Panc1 (cell line): ENCODE results near the gene RESF1. TPM values are rescaled to one million over a fixed set of nuclear protein-coding genes. Genes with fewer than 3 reads are reported as not detected.

Experiments
- ATAC-seq: fragments of 200-7000 bp; cut with Tn5 transposase; 2 replicates; pipeline ENCODE4 v1.9.1; 2020; ENCODE audit warnings: mild to moderate bottlenecking, moderate library complexity
- BruUV-seq: library from RNA; stranded (reverse); fragments of 400-500 nt; replicated peaks from 2 replicates; lab custom pipeline; 2021; lab: Mats Ljungman, UMichigan
- CTCF ChIA-PET: fragments of 300-600 bp; sonication (Branson Sonifier 250); formaldehyde crosslinking; loops from one replicate; lab custom pipeline; 2022; ENCODE audit warnings: antibody characterized with exemption; lab: Charles Lee
- POLR2A ChIA-PET: fragments of 300-600 bp; sonication (Branson Sonifier 250); formaldehyde crosslinking; loops from one replicate; lab custom pipeline; 2022; ENCODE audit warnings: antibody characterized with exemption; lab: Charles Lee
- DNase-seq: peaks from one replicate; pipeline ENCODE4 v3.0.0-alpha.2; 2010; ENCODE audit warnings: low read depth, low spot score
- H3K27ac ChIP-seq: 2 replicates; pipeline ENCODE4 v1.5.1; 2011; ENCODE audit warnings: mild to moderate bottlenecking, low read length, inconsistent platforms
- H3K27me3 ChIP-seq: fragments of 200-500 bp; sonication (Bioruptor generic); 2 replicates; pipeline ENCODE4 v1.6.0; 2014; ENCODE audit warnings: low read length, inconsistent platforms; ENCODE audit not compliant: control insufficient read depth, insufficient read depth
- H3K36me3 ChIP-seq: fragments of 200-500 bp; sonication (Bioruptor generic); 2 replicates; pipeline ENCODE4 v1.5.1; 2014; ENCODE audit warnings: inconsistent platforms, mild to moderate bottlenecking, low read length, moderate library complexity; ENCODE audit not compliant: control insufficient read depth, insufficient read depth
- H3K4me1 ChIP-seq: 2 replicates; pipeline ENCODE4 v1.5.1; 2011; ENCODE audit warnings: inconsistent platforms, mild to moderate bottlenecking, low read length, moderate library complexity; ENCODE audit not compliant: control insufficient read depth, insufficient read depth
- H3K4me3 ChIP-seq, 2 experiments: 2 replicates each; pipeline ENCODE4 v1.5.1; 2011 to 2012; ENCODE audit warnings: low read depth in 2 of 2, low read length in 2 of 2, mild to moderate bottlenecking in 2 of 2, inconsistent platforms in 1 of 2, moderate library complexity in 1 of 2
- H3K9me3 ChIP-seq: fragments of 200-500 bp; sonication (Bioruptor generic); 2 replicates; pipeline ENCODE4 v1.5.1; 2014; ENCODE audit warnings: low read depth, mild to moderate bottlenecking, inconsistent platforms, low read length, moderate library complexity; ENCODE audit not compliant: control insufficient read depth, insufficient read depth
- POLR2AphosphoS5 ChIP-seq: IDR thresholded peaks from 2 replicates; pipeline ENCODE4 v1.6.1; 2012; ENCODE audit warnings: mild to moderate bottlenecking, low read depth, low read length, moderate library complexity
- SIN3A ChIP-seq: IDR thresholded peaks from 2 replicates; pipeline ENCODE4 v1.6.1; 2012; ENCODE audit warnings: low read depth, mild to moderate bottlenecking, low read length, moderate library complexity, borderline replicate concordance; ENCODE audit not compliant: insufficient read depth
- TCF7L2 ChIP-seq: IDR thresholded peaks from 2 replicates; pipeline ENCODE4 v1.6.1; 2011; ENCODE audit warnings: mild to moderate bottlenecking, low read depth, low read length, inconsistent platforms
- in situ Hi-C: cut with HindIII; loops from 2 replicates; pipeline ENCODE4 v1.10.0; 2016; ENCODE audit warnings: low sequenced_read_pairs, low pct_unique_long_range_greater_than_20kb
- intact Hi-C: fragments of 100-400 bp; cut with micrococcal nuclease; formaldehyde crosslinking; loops from one replicate; pipeline ENCODE4 v1.10.0; 2022; ENCODE audit not compliant: unreplicated experiment
- total RNA-seq: library from RNA; stranded (reverse); gene quantifications from one replicate; pipeline ENCODE4 v1.2.1, GENCODE V29; 2021; ENCODE audit not compliant: unreplicated experiment
- TF ChIP-seq, protein P1 (sequence below): fragments of 450-650 bp; IDR thresholded peaks from 2 replicates; pipeline ENCODE4 v1.5.1; 2017; ENCODE audit warnings: mild to moderate bottlenecking
- TF ChIP-seq, protein P2 (sequence below), 2 experiments: IDR thresholded peaks; 2 replicates each; pipeline ENCODE4 v1.6.1; 2011 to 2012; ENCODE audit warnings: low read depth in 2 of 2, control low read depth in 1 of 2, low read length in 1 of 2, mild to moderate bottlenecking in 1 of 2, moderate library complexity in 1 of 2; ENCODE audit not compliant: insufficient read depth in 1 of 2

Gene RESF1
- total RNA-seq, 1 experiment from 2014 or later: 42.4 TPM

DNA sequence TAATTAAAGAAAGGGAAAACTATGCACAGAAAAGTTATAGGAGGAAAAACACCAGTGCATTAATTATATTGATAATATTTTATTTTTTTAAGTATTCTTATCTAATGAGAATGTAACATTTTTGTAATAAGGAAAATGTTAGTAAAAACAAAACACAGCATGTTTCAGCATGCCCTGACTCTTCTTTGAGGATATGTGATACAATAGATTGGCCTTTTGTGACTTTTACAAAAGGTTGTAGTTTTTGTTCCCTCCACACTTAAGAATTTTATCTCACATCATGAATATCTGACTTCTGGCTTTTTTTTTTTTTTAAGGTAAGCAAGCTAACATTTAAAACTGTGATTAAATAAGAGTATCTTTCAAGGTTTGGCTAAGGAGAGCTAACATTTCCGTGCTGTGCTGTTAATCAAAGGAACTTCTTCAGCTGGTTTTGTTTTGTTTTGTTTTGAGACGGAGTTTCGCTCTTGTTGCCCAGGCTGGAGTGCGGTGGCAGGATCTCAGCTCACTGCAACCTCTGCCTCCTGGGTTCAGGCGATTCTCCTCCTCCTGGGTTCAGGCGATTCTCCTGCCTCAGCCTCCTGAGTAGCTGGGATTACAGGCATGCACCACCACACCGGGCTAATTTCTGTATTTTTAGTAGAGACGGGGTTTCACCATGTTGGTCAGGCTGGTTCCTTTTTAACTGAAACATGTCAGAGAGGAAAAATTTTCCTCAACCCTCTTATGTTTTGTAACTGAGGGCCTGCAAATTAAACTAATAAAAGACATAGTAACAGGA lies 30.8 kb upstream of the RESF1 start:
- no peak for ATAC-seq

DNA sequence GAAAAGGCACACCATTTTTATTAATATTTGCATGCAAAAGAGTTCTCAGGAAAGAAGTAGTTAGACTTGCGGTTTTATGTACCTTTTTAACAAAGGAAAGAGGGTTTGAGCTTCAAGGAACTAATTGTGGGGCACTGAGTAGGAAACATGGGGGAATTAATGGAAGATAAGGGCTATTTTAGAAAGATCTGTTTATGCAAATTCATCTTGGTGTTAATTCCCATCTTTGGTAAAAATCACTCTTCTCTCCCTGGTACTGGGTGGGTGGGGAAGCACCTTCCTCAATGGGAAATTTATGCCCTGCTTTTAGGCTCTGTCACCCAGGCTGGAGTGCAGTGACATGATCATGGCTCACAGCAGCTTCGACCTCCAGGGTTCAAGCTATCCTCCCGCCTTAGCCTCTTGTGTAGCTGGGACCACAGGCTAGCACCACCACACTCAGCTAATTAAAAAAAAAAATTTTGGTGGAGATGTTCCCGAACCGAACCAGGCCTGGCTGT lies 30.1 kb upstream of the RESF1 start:
- Histone ChIP-seq H3K9me3 (no peaks in the 10 kb centered on the region), H3K4me3 (no peak overlapping the region), H3K27ac (no peak overlapping the region), H3K27me3 (no peaks in the 10 kb centered on the region), H3K36me3 (no peaks in the 10 kb centered on the region), H3K4me1 (no peaks in the 10 kb centered on the region)
- intact Hi-C loops: no loop called here
- no TSS peak for BruUV-seq
- no peak for ATAC-seq
- TF ChIP-seq, protein P1, sequence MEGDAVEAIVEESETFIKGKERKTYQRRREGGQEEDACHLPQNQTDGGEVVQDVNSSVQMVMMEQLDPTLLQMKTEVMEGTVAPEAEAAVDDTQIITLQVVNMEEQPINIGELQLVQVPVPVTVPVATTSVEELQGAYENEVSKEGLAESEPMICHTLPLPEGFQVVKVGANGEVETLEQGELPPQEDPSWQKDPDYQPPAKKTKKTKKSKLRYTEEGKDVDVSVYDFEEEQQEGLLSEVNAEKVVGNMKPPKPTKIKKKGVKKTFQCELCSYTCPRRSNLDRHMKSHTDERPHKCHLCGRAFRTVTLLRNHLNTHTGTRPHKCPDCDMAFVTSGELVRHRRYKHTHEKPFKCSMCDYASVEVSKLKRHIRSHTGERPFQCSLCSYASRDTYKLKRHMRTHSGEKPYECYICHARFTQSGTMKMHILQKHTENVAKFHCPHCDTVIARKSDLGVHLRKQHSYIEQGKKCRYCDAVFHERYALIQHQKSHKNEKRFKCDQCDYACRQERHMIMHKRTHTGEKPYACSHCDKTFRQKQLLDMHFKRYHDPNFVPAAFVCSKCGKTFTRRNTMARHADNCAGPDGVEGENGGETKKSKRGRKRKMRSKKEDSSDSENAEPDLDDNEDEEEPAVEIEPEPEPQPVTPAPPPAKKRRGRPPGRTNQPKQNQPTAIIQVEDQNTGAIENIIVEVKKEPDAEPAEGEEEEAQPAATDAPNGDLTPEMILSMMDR: no peak
- TF ChIP-seq, protein P2, sequence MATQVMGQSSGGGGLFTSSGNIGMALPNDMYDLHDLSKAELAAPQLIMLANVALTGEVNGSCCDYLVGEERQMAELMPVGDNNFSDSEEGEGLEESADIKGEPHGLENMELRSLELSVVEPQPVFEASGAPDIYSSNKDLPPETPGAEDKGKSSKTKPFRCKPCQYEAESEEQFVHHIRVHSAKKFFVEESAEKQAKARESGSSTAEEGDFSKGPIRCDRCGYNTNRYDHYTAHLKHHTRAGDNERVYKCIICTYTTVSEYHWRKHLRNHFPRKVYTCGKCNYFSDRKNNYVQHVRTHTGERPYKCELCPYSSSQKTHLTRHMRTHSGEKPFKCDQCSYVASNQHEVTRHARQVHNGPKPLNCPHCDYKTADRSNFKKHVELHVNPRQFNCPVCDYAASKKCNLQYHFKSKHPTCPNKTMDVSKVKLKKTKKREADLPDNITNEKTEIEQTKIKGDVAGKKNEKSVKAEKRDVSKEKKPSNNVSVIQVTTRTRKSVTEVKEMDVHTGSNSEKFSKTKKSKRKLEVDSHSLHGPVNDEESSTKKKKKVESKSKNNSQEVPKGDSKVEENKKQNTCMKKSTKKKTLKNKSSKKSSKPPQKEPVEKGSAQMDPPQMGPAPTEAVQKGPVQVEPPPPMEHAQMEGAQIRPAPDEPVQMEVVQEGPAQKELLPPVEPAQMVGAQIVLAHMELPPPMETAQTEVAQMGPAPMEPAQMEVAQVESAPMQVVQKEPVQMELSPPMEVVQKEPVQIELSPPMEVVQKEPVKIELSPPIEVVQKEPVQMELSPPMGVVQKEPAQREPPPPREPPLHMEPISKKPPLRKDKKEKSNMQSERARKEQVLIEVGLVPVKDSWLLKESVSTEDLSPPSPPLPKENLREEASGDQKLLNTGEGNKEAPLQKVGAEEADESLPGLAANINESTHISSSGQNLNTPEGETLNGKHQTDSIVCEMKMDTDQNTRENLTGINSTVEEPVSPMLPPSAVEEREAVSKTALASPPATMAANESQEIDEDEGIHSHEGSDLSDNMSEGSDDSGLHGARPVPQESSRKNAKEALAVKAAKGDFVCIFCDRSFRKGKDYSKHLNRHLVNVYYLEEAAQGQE (IDR thresholded peaks at IDR 0.05; ENCODE audit: insufficient read depth in 1 of 2, low read depth in 2 of 2, low read length in 1 of 2): no peak
- TF ChIP-seq POLR2AphosphoS5 (no peak), TCF7L2 (no peak), SIN3A (no peak)
- no peak for DNase-seq
- ChIA-PET POLR2A (no interaction called here), CTCF (no interaction called here)
- in situ Hi-C loops: no loop called here

More for the DNA sequence above, 30.8 kb upstream of the RESF1 start:
- POLR2A ChIA-PET: no interaction called here
- no peak overlapping the region for H3K27ac ChIP-seq
- H3K27me3 ChIP-seq: no peaks in the 10 kb centered on the region
- CTCF ChIA-PET: no interaction called here
- DNase-seq: no peak
- in situ Hi-C loops (no loop called here), intact Hi-C loops (no loop called here)
- no peaks in the 10 kb centered on the region for H3K36me3 ChIP-seq
- H3K4me3 ChIP-seq: no peak overlapping the region
- H3K4me1 ChIP-seq: no peaks in the 10 kb centered on the region
- BruUV-seq: no TSS peak
- H3K9me3 ChIP-seq: peaks cover 6% of the 10 kb centered on the region
- TF ChIP-seq, protein P2 (IDR thresholded peaks at IDR 0.05; ENCODE audit: insufficient read depth in 1 of 2, low read depth in 2 of 2, low read length in 1 of 2): no peak
- TF ChIP-seq POLR2AphosphoS5: no peak
- no peak for TF ChIP-seq TCF7L2
- TF ChIP-seq, protein P1: no peak
- no peak for TF ChIP-seq SIN3A
